Neural cell (in vitro differentiated cells): ENCODE results near the gene CCND1. TPM values are rescaled to one million over a fixed set of nuclear protein-coding genes. Genes with fewer than 3 reads are reported as not detected.

Experiments used
- H2AFZ ChIP-seq: fragments of 200-600, 300-800 bp; sonication (generic), shearing (Covaris generic); 2 replicates; pipeline ENCODE4 v1.6.0; 2014; ENCODE audit warnings: low read depth, mild to moderate bottlenecking, antibody characterized with exemption, low read length, moderate library complexity
- H3F3A ChIP-seq: fragments of 200-600 bp; shearing (Covaris generic); 2 replicates; pipeline ENCODE4 v1.6.1; 2016; ENCODE audit warnings: mild to moderate bottlenecking, moderate library complexity, mixed read lengths, antibody characterized with exemption, low read length; ENCODE audit not compliant: insufficient read depth, poor library complexity, severe bottlenecking
- H3K27ac ChIP-seq: fragments of 200-600, 300-800 bp; sonication (generic), shearing (Covaris generic); 2 replicates; pipeline ENCODE4 v1.5.1; 2014; ENCODE audit warnings: mild to moderate bottlenecking, low read length, moderate library complexity
- H3K27me3 ChIP-seq: fragments of 300-800, 200-600 bp; sonication (generic), shearing (Covaris generic); 2 replicates; pipeline ENCODE4 v1.6.0; 2014; ENCODE audit warnings: mild to moderate bottlenecking, low read depth, low read length, moderate library complexity; ENCODE audit not compliant: insufficient read depth
- H3K36me3 ChIP-seq: fragments of 300-800, 200-600 bp; sonication (generic), shearing (Covaris generic); 2 replicates; pipeline ENCODE4 v1.5.1; 2014; ENCODE audit warnings: mild to moderate bottlenecking, antibody characterized with exemption, low read length, moderate library complexity; ENCODE audit not compliant: insufficient read depth
- H3K4me2 ChIP-seq: fragments of 300-800, 200-600 bp; sonication (generic), shearing (Covaris generic); 2 replicates; pipeline ENCODE4 v1.6.0; 2014; ENCODE audit warnings: mild to moderate bottlenecking, low read length
- H3K4me3 ChIP-seq: fragments of 300-800, 200-600 bp; sonication (generic), shearing (Covaris generic); 2 replicates; pipeline ENCODE4 v1.5.1; 2014; ENCODE audit warnings: mild to moderate bottlenecking, low read length, moderate library complexity
- H3K79me2 ChIP-seq: fragments of 200-600 bp; shearing (Covaris generic); replicated peaks from 2 replicates; pipeline ENCODE4 v1.6.0; 2014; ENCODE audit warnings: mild to moderate bottlenecking, low read length, moderate library complexity; ENCODE audit not compliant: insufficient read depth
- H3K9ac ChIP-seq: fragments of 300-800, 200-600 bp; sonication (generic), shearing (Covaris generic); 2 replicates; pipeline ENCODE4 v1.6.1; 2016; ENCODE audit warnings: mild to moderate bottlenecking, low read length, mixed read lengths
- H3K9me2 ChIP-seq: fragments of 200-600 bp; shearing (Covaris generic); 2 replicates; pipeline ENCODE4 v1.6.1; 2016; ENCODE audit warnings: mild to moderate bottlenecking, low read length, mixed read lengths; ENCODE audit not compliant: insufficient read depth
- H3K9me3 ChIP-seq: fragments of 200-600, 300-800 bp; sonication (generic), shearing (Covaris generic); 2 replicates; pipeline ENCODE4 v1.6.1; 2016; ENCODE audit warnings: mild to moderate bottlenecking, mixed run types, low read length, moderate library complexity, mixed read lengths
- H4K20me1 ChIP-seq: fragments of 200-600 bp; shearing (Covaris generic); 2 replicates; pipeline ENCODE4 v1.6.1; 2016; ENCODE audit warnings: mild to moderate bottlenecking, mixed run types; ENCODE audit not compliant: insufficient read depth
- EP300 ChIP-seq: fragments of 450-650 bp; conservative IDR thresholded peaks from 2 replicates; pipeline ENCODE4 v1.6.1; 2014; ENCODE audit warnings: antibody characterized with exemption, mild to moderate bottlenecking, moderate library complexity; ENCODE audit not compliant: poor library complexity, severe bottlenecking
- EZH2 ChIP-seq: fragments of 200-600, 300-800 bp; shearing (Covaris generic), sonication (generic); IDR thresholded peaks from 2 replicates; pipeline ENCODE4 v1.6.1; 2014; ENCODE audit warnings: antibody characterized with exemption, low read length, borderline replicate concordance, mild to moderate bottlenecking; ENCODE audit not compliant: insufficient read depth, poor library complexity, severe bottlenecking
- MXI1 ChIP-seq: fragments of 450-650 bp; conservative IDR thresholded peaks from 2 replicates; pipeline ENCODE4 v1.6.1; 2014; ENCODE audit warnings: antibody characterized with exemption, mild to moderate bottlenecking; ENCODE audit not compliant: poor library complexity, severe bottlenecking
- POLR2AphosphoS5 ChIP-seq: IDR thresholded peaks from 2 replicates; pipeline ENCODE4 v1.6.1; 2012
- SMC3 ChIP-seq: fragments of 450-650 bp; conservative IDR thresholded peaks from 2 replicates; pipeline ENCODE4 v1.6.1; 2014; ENCODE audit warnings: antibody characterized with exemption, mild to moderate bottlenecking, moderate library complexity; ENCODE audit not compliant: poor library complexity
- polyA plus RNA-seq: library from polyadenylated mRNA; depleted of rRNA; stranded (reverse); fragments of >200 nt; gene quantifications from 2 replicates; pipeline ENCODE4 v1.2.3, GENCODE V29; 2014

The CCND1 gene
- polyA plus RNA-seq, 1 donor from 2014 or later, result 2.7 TPM

DNA sequence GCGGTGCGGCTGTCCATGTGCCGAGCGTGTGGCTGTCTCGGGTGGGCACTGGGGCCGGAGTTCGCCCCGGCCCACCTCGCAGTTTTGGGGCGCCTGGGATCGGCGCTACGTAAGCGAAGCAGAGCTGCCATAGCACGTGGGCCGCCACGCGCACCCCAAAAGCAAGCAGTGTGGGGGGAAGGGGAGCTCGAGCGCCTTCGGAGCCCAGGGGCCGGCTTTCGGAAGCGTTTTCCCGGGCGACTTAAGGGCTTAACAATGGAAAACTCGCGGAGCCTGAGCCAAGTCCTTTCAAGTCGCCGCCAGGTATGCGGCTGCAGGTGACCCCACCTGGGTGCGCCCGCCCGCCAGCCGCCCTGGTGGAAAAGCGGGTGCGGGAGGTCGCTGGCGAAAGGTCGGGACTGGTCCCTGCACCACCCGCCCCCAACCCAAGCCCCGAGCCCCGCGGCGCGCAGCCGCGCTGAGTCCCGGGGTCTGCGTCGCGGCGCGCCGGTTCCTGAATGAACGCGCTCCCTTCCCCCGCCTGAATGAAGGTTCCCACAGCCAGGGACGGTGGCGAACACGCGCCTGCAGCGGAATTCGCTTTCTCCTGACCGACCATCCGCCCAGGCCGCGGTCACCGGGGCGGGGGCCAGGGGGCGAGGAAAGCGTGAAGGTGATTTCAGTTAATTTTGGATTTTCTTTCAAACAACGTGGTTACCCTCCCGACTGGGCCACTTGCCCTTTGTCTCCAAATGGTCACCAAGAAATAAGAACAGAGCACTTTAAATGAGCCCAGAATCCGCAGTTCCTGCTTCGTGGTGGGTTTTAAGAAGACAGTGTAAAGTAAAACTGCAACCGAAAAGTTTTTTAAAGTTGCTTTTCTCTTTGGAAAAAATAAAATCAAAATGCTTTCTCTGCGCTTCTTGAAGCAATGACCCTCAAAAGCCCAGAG lies 2.8 kb upstream of the CCND1 start:
- H3K4me3 ChIP-seq, result peak overlapping the region; percentile 66
- no peaks in the 10 kb centered on the region for H3K9me2 ChIP-seq
- no peaks in the 10 kb centered on the region for H3K79me2 ChIP-seq
- H3K27ac ChIP-seq, result no peak overlapping the region
- H3K4me2 ChIP-seq, result peak overlapping the region; percentile 10
- H2AFZ ChIP-seq, result no peak overlapping the region
- peaks cover 73% of the 10 kb centered on the region for H3K27me3 ChIP-seq
- no peaks in the 10 kb centered on the region for H3K9me3 ChIP-seq
- TF ChIP-seq EZH2 (peak; percentile 61), MXI1 (no peak), POLR2AphosphoS5 (peak; percentile 6)
- H3K36me3 ChIP-seq, result no peaks in the 10 kb centered on the region
- no peaks in the 10 kb centered on the region for H3F3A ChIP-seq
- peak overlapping the region; percentile 44 for H3K9ac ChIP-seq
- H4K20me1 ChIP-seq, result no peaks in the 10 kb centered on the region

DNA sequence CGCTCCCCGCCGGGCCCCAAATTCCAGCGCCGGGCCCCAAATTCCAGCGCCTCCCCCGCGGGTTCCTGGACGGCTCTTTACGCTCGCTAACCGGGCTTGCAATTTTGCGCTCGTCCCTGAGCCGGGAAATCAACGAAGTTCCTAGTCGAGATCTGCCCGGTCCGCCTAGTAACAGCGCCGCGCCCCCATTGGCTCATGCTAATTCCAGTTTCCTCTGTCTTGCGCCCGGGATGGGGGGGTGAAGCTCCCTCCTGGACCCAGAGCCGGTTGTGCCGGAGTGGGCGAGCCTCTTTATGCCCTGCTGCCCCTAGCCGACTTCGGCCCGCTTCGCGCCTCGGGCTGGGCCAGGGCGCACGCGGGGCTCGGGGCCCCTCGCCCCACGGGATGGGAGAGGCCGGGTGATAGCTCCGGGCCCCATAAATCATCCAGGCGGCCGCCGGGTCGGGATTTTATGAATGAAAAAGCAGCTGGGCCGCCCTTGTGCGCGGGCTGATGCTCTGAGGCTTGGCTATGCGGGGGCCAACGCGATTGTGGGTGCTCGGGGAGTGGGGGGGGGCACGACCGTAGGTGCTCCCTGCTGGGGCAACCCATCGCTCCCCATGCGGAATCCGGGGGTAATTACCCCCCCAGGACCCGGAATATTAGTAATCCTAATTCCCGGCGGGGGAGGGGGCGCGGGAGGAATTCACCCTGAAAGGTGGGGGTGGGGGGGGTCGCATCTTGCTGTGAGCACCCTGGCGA lies 1.8 kb upstream of the CCND1 start:
- Histone ChIP-seq H3K27me3 (peaks cover 73% of the 10 kb centered on the region), H3K4me2 (no peak overlapping the region), H3K9me2 (no peaks in the 10 kb centered on the region), H4K20me1 (no peaks in the 10 kb centered on the region), H3K4me3 (peak overlapping the region; percentile 66), H3K9ac (peak overlapping the region; percentile 44), H3K9me3 (no peaks in the 10 kb centered on the region), H3K27ac (no peak overlapping the region), H3K36me3 (no peaks in the 10 kb centered on the region), H3K79me2 (no peaks in the 10 kb centered on the region), H3F3A (no peaks in the 10 kb centered on the region), H2AFZ (no peak overlapping the region)
- TF ChIP-seq SMC3 (no peak), EP300 (peak; percentile 41), EZH2 (peak; percentile 87), POLR2AphosphoS5 (peak; percentile 13)

DNA sequence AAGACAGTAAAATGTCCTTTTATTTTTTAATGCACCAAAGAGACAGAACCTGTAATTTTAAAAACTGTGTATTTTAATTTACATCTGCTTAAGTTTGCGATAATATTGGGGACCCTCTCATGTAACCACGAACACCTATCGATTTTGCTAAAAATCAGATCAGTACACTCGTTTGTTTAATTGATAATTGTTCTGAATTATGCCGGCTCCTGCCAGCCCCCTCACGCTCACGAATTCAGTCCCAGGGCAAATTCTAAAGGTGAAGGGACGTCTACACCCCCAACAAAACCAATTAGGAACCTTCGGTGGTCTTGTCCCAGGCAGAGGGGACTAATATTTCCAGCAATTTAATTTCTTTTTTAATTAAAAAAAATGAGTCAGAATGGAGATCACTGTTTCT lies 1.1 kb upstream of the CCND1 start:
- Histone ChIP-seq H2AFZ (no peak overlapping the region), H3K36me3 (no peaks in the 10 kb centered on the region), H3K9me2 (no peaks in the 10 kb centered on the region), H3F3A (no peaks in the 10 kb centered on the region), H3K9me3 (no peaks in the 10 kb centered on the region), H3K27ac (no peak overlapping the region), H3K9ac (no peak overlapping the region), H3K27me3 (peaks cover 73% of the 10 kb centered on the region), H4K20me1 (no peaks in the 10 kb centered on the region), H3K4me3 (no peak overlapping the region), H3K4me2 (no peak overlapping the region), H3K79me2 (no peaks in the 10 kb centered on the region)
- TF ChIP-seq SMC3, result no peak
- peak; percentile 45 for TF ChIP-seq POLR2AphosphoS5
